ENCODE data around the gene GJB4.

DNA sequence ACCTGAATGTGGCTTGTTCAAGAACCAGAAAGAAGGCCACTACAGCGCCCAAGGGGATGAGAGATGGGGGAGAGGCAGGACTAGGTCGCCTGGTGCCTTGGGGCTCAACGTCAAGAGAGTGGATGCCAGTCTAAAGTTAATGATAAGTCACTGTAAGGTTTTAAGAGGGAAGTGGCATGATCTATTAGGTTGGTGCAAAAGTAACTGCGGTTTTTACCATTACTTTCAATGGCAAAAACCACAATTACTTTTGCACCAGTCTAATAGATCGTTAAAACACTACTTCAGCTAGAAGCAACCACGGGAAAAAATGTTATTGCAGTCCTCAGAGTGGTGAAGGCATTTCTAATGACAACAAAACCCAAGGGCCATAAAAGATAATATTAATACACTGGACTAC, 18.8 kb downstream of the GJB4 start:
- TF ChIP-seq RAD21 (IDR thresholded peaks at IDR 0.05) (no peak), CTCF (IDR thresholded peaks at IDR 0.05; ENCODE audit: low read depth, low read length, missing input control) (no peak), FOXA1 (IDR thresholded peaks at IDR 0.05) (no peak), MAX (IDR thresholded peaks at IDR 0.05) (no peak), RXRA (IDR thresholded peaks at IDR 0.05) (no peak), JUND (IDR thresholded peaks at IDR 0.05) (no peak), GABPA (IDR thresholded peaks at IDR 0.05 in 1 of 2, conservative IDR thresholded peaks at IDR 0.05 in 1 of 2) (no peak), SP1 (IDR thresholded peaks at IDR 0.05) (no peak), YY1 (IDR thresholded peaks at IDR 0.05) (no peak), REST (IDR thresholded peaks at IDR 0.05) (no peak), TAF1 (conservative IDR thresholded peaks at IDR 0.05) (no peak), ZBTB33 (IDR thresholded peaks at IDR 0.05) (no peak), ATF3 (IDR thresholded peaks at IDR 0.05) (no peak), EGR1 (IDR thresholded peaks at IDR 0.05; ENCODE audit: low read depth in 2 of 2) (no peak)
